Hematopoietic multipotent progenitor cell (in vitro differentiated cells): ENCODE data around the gene LRRC26. TPM values are rescaled to one million over a fixed set of nuclear protein-coding genes. Genes with fewer than 3 reads are reported as not detected.

Experiments used
- DNase-seq, 3 donors: peaks; one replicate each; pipeline ENCODE4 v3.0.0-alpha.2; 2011 to 2015; ENCODE audit warnings: low read depth in 2 of 3, low spot score in 2 of 3
- total RNA-seq: library from RNA; depleted of rRNA; stranded (reverse); fragments of >200 nt; gene quantifications from one replicate; pipeline ENCODE4 v1.2.3, GENCODE V29; 2012

The LRRC26 gene
- total RNA-seq, 1 donor = 2.2 TPM

- no peak for DNase-seq
Observed at GRCh38 chr9:137168904-137169856, 671 bp downstream of the LRRC26 start.

- no peak for DNase-seq
Observed at GRCh38 chr9:137168573-137168903, 1.3 kb downstream of the LRRC26 start.

- DNase-seq = no peak
Observed at GRCh38 chr9:137167747-137168572, 1.9 kb downstream of the LRRC26 start.

GRCh38 chr9:137167277-137167746, 2.5 kb downstream of the LRRC26 start:
- no peak for DNase-seq

GRCh38 chr9:137166380-137167229, 3.2 kb downstream of the LRRC26 start:
- no peak for DNase-seq

- DNase-seq = no peak
Observed at GRCh38 chr9:137165250-137165836, 4.5 kb downstream of the LRRC26 start.

GRCh38 chr9:137164370-137165249, 5.2 kb downstream of the LRRC26 start:
- no peak for DNase-seq

- no peak for DNase-seq
Observed at GRCh38 chr9:137163805-137164204, 6.0 kb downstream of the LRRC26 start.

- DNase-seq = no peak
Observed at GRCh38 chr9:137163365-137163715, 6.5 kb downstream of the LRRC26 start.

GRCh38 chr9:137162505-137163364, 7.1 kb downstream of the LRRC26 start:
- no peak for DNase-seq

GRCh38 chr9:137161558-137162486, 8.0 kb downstream of the LRRC26 start:
- no peak for DNase-seq

- DNase-seq = no peak
Observed at GRCh38 chr9:137160716-137161557, 8.9 kb downstream of the LRRC26 start.

GRCh38 chr9:137160054-137160425, 9.8 kb downstream of the LRRC26 start:
- DNase-seq = no peak

- no peak for DNase-seq
Observed at GRCh38 chr9:137159105-137160053, 10.5 kb downstream of the LRRC26 start.

GRCh38 chr9:137158625-137159024, 11.2 kb downstream of the LRRC26 start:
- DNase-seq = no peak
